Coronary artery (tissue), 2 donors: ENCODE data around the gene TRPM4.

Experiments used
- DNase-seq: peaks from one replicate; pipeline ENCODE4 v3.0.0-alpha.2; 2017; ENCODE audit warnings: low spot score
- H3K27ac ChIP-seq, 2 donors: fragments of 200-600 bp; sonication (generic); one replicate each; pipeline ENCODE4 v1.5.1; 2016 to 2019
- H3K4me3 ChIP-seq: fragments of 200-600 bp; sonication (generic); 2 replicates; pipeline ENCODE4 v1.5.1; 2016; ENCODE audit warnings: mild to moderate bottlenecking, moderate library complexity
- TF ChIP-seq, protein P1 (sequence below): fragments of 200-600 bp; sonication (generic); IDR thresholded peaks from one replicate; pipeline ENCODE4 v1.5.1; 2019; ENCODE audit warnings: antibody characterized with exemption

Gene TRPM4

DNA sequence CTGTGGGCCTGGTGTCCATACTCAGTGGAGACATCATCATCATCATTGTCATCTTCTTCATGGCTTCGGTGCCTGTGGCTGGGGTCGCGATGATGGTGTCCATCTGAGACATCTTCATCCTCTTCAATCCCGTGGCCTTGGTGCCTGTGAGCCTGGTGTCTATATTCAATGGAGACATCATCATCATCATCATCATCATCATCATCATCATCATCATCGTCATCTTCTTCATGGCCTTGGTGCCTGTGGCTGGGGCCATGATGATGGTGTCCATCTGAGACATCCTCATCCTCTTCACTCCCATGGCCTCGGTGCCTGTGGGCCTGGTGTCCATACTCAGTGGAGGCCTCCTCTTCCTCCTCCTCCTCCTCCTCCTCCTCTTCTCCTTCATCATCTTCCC is 3.3 kb upstream of the TRPM4 start:
- peak overlapping the region; percentile 72 to 80 for H3K27ac ChIP-seq
- DNase-seq, result no peak
- no peak overlapping the region for H3K4me3 ChIP-seq
- TF ChIP-seq, protein P1, sequence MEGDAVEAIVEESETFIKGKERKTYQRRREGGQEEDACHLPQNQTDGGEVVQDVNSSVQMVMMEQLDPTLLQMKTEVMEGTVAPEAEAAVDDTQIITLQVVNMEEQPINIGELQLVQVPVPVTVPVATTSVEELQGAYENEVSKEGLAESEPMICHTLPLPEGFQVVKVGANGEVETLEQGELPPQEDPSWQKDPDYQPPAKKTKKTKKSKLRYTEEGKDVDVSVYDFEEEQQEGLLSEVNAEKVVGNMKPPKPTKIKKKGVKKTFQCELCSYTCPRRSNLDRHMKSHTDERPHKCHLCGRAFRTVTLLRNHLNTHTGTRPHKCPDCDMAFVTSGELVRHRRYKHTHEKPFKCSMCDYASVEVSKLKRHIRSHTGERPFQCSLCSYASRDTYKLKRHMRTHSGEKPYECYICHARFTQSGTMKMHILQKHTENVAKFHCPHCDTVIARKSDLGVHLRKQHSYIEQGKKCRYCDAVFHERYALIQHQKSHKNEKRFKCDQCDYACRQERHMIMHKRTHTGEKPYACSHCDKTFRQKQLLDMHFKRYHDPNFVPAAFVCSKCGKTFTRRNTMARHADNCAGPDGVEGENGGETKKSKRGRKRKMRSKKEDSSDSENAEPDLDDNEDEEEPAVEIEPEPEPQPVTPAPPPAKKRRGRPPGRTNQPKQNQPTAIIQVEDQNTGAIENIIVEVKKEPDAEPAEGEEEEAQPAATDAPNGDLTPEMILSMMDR, result no peak

DNA sequence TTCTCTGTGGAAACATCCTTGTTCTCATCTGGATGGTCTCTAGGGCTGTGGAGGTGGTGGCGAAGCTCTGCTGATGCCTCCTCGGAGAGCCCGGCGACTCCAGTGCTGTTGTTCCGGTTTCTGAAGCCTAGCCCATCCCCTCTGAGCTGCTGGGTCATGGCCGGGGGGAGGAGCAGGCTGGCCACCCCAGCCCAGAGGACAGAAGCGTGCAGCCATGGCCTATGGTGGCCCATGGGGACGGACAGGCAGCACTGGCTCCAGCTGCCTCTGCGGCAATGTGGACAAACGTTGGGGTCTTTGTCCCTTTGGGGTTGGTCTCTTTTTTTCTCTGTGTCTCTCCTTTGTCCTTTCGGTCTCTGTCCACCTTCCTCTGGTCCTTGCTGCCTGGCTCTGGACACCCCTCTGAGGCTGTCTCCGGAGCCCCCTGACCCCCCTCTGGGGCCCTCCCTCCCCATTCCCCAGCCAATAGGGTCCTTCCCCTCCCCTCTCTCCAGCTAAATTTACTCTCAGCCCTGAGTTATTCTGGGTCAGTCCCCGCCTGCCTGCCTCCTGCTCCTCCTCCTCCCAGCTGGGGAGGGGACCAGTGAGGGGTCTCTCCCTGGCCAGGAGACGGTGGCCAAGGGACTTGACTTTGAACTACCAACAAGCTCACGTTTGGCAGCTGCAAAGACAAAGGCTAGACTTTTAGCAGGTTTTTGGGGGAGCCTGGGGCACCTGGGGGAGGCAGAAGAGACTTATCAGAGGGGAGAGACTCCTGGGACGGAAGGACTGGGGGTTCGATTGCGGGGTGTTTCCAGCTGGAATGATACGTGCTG is 2.4 kb upstream of the TRPM4 start, which contains the start of gene HRC:
HRC (minus strand) TSS at position 392 of the 815 bp plus-strand sequence; CDS start at position 233, 159 bp downstream.
- peak within 1 kb of the TSS; percentile 36 for H3K4me3 ChIP-seq
- TF ChIP-seq, protein P1, result no peak
- no peak for DNase-seq
- H3K27ac ChIP-seq, result peak within 1 kb of the TSS; percentile 72 to 80

DNA sequence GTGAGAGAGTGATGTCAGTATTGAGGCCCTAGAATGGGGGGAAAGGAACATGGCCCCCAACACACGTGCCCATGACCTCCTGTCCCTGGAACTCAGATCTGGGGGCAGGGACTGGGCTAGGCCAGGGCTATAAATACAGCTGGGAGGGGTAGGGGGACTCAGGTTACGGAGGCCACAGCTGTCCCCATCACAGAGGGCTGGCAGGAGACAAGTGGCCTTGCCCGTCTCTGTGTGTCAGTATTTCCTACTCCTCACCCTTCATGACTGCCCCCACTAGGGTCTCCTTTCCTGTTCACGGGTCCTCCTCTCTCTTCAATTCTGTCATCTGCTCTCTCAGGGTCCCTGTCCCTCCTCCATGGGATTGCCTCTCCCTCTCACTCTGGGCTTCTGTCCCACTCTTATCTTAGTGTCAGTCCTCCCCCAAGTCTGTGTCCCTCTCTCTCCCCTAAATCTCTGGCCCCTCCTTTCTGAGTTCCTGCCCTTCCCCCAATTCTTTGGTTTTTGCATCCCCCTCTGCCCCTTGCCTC is 1.7 kb upstream of the TRPM4 start:
- Histone ChIP-seq H3K27ac (peak overlapping the region; percentile 72 to 80), H3K4me3 (no peak overlapping the region)
- no peak for DNase-seq
- TF ChIP-seq, protein P1, result no peak

DNA sequence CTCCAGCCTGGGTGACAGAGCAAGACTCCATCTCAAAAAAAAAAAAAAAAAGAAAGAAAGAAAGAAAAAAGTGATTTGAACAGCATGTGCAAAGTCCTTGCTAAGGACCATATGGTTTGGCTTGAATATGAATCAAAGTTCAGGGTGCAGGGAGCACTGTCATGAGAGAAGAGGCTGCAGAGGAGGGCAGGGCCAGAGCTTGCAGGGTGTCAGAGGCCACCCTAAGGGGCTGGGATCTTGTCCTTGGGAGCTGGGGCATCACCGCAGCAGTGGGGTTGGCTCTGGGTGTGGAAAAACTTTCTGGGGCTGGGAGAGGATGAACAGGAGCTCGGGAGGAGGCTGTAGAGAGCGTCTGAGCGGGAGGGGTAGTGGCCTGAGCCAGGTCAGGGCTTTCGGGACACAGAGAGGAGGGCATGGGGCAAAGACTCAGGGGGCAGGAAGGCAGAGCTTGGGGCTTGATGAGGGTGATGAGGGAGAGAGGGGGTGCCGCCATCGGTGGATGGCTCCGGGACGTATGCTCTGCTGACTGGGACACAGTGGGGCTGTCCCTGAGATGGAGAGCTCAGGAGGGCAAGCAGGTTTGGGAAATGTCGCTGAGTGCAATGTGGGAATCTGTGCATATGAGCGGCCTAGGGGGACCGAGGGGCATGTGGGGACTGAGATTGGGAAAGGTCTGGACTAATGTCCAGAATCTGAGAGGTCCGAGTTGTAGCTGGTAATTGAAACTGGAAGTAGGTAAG is 3.0 kb downstream of the TRPM4 start:
- TF ChIP-seq, protein P1, result no peak
- Histone ChIP-seq H3K27ac (no peak overlapping the region), H3K4me3 (no peak overlapping the region)
- no peak for DNase-seq

DNA sequence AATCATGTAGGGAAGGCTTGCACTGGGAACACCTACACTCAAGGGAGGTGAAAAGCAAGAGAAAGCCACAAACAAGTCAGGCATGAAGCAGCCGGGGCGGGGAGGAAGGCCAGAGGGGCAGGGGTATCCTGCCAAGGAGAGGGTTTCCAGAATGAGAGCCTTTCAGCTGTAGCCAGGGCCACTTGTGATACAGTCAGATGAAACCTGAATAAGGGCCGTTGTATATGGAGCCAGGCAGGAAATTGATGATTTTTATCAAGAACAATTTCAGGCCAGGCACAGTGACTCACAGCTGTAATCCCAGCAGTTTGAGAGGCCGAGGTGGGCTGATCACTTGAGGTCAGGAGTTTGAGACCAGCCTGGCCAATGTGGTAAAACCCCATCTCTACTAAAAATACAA is 4.4 kb downstream of the TRPM4 start:
- Histone ChIP-seq H3K4me3 (no peak overlapping the region), H3K27ac (no peak overlapping the region)
- no peak for DNase-seq
- TF ChIP-seq, protein P1, result no peak

DNA sequence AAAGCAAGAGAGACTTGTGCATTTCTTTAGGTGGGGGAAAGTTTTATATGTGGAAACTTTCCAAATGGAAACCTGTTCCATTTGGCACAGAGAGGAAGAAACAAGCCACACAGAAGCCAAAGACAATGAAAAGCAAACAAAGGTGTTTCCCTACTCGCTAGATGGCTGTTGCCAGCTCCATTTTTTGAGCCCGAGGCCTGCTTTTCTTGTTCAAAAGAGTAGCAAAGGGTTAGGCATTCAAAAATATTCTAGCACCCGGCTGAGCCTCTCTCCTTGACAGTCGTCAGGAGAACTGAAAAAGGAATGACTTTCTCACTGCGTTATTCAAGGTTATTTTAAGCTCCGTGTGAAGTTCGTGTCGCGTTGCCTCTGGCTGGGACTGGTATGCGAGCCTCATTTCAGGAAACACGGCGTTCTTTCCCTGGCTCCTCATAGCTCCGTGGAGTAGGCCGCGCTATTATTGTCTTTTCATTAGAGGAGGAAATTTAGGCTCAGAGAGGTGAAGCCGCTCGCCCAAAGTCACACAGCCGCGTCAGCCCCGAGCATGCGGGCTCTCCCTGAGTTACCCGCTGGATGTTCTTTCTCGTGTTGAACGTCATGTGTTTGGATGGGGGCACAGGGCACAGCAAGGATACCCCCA is 7.6 kb downstream of the TRPM4 start:
- no peak for DNase-seq
- H3K27ac ChIP-seq, result peak overlapping the region; percentile 85 to 91
- peak overlapping the region; percentile 56 for H3K4me3 ChIP-seq
- TF ChIP-seq, protein P1, result no peak
